GM12801 (cell line): ENCODE data around the gene ENC1.

Experiments used
- TF ChIP-seq, protein P1 (sequence below): IDR thresholded peaks from one replicate; pipeline ENCODE4 v1.5.1; 2011; ENCODE audit warnings: control low read depth; ENCODE audit not compliant: insufficient read length; ENCODE audit errors: extremely low read depth

The ENC1 gene

GRCh38 chr5:74627646-74628279 lies 12.8 kb downstream of the ENC1 start:
- TF ChIP-seq, protein P1, sequence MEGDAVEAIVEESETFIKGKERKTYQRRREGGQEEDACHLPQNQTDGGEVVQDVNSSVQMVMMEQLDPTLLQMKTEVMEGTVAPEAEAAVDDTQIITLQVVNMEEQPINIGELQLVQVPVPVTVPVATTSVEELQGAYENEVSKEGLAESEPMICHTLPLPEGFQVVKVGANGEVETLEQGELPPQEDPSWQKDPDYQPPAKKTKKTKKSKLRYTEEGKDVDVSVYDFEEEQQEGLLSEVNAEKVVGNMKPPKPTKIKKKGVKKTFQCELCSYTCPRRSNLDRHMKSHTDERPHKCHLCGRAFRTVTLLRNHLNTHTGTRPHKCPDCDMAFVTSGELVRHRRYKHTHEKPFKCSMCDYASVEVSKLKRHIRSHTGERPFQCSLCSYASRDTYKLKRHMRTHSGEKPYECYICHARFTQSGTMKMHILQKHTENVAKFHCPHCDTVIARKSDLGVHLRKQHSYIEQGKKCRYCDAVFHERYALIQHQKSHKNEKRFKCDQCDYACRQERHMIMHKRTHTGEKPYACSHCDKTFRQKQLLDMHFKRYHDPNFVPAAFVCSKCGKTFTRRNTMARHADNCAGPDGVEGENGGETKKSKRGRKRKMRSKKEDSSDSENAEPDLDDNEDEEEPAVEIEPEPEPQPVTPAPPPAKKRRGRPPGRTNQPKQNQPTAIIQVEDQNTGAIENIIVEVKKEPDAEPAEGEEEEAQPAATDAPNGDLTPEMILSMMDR, result no peak

- TF ChIP-seq, protein P1, result no peak
These were observed 13.9 kb downstream of the ENC1 start for GRCh38 chr5:74626386-74627222.

GRCh38 chr5:74625742-74626241 lies 14.7 kb downstream of the ENC1 start:
- TF ChIP-seq, protein P1, result no peak

GRCh38 chr5:74624931-74625505 lies 15.5 kb downstream of the ENC1 start:
- TF ChIP-seq, protein P1, result no peak

DNA sequence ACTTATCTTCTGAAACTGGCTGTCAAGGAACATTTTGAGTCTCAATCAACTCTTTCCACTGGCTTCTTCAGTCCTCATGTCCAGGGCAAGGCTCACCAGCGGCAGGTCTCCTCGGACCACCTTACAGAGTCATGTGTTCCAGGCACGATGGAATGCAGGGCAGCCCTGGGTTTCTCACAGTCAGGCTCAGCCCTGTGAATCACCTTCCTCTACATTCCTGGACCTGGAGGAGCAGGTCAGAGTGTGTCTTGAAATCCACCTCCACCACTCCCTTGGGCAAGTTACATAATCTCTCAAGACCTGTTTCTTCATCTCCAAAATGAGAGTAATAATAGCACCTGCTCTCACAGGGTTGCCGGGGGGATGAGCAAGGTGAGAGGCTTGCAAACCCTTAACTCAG lies 16.0 kb downstream of the ENC1 start:
- TF ChIP-seq, protein P1, result no peak

DNA sequence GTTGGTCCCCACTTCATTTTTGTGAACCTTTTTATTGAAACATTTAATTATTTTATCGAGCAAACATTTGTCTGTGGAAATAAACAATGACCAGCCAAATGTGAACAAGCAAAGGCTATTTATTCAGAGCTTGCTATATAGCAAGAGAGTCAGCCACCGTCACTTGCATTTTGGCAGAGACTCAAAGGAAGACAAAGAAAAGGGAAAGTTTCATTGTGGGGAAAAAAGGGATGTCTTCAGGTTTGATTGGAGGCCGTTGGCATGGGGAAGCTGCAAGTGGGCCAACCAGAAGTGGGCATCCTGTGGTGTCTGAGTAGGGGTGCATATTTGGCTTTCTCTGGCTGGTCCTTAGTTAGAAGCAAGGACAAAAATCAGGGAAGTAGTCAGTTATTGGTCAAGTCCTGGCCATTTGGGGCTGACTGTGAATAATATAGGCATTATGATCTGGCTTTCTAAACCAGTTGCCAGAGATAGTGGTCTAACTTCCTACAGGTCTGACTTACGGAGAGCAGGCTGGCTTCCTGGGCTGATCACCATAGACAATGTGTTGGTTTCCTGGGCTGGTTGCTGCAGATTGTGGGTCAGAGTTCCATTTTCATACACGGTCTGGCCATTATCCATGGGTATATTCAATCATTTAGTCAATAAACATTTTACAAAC lies 16.6 kb downstream of the ENC1 start:
- TF ChIP-seq, protein P1, result no peak
